GM19239 (cell line): Measurements from ENCODE around the gene SRCIN1.

Experiments
- DNase-seq: peaks from one replicate; pipeline ENCODE4 v3.0.0; 2011; ENCODE audit warnings: low spot score; ENCODE audit not compliant: insufficient read length
- FAIRE-seq: peaks from 2 replicates; lab custom pipeline; 2011; peaks lifted over from hg19 to GRCh38; lab: Jason Lieb, UNC

The SRCIN1 gene

GRCh38 chr17:38584350-38584925, 21.3 kb downstream of the SRCIN1 start:
- FAIRE-seq: no peak
- DNase-seq: peak; percentile 82

GRCh38 chr17:38583828-38584349, 21.9 kb downstream of the SRCIN1 start:
- FAIRE-seq (no peak), DNase-seq (no peak)

GRCh38 chr17:38583176-38583575, 22.6 kb downstream of the SRCIN1 start:
- no peak for DNase-seq
- FAIRE-seq: no peak

- no peak for DNase-seq
- no peak for FAIRE-seq
These were observed 23.7 kb downstream of the SRCIN1 start for GRCh38 chr17:38582069-38582468.

GRCh38 chr17:38579934-38580333, 25.8 kb downstream of the SRCIN1 start:
- no peak for DNase-seq
- FAIRE-seq: no peak

GRCh38 chr17:38579083-38579480, 26.7 kb downstream of the SRCIN1 start:
- no peak for FAIRE-seq

GRCh38 chr17:38578229-38579082, 27.3 kb downstream of the SRCIN1 start:
- no peak for DNase-seq
- FAIRE-seq: no peak

More at GRCh38 chr17:38579083-38579480, 26.7 kb downstream of the SRCIN1 start:
- no peak for DNase-seq

GRCh38 chr17:38577645-38578173, 28.0 kb downstream of the SRCIN1 start:
- DNase-seq: no peak
- FAIRE-seq: no peak

GRCh38 chr17:38577244-38577643, 28.5 kb downstream of the SRCIN1 start:
- no peak for FAIRE-seq
- DNase-seq: no peak

- DNase-seq (no peak), FAIRE-seq (no peak)
These were observed 30.0 kb downstream of the SRCIN1 start for GRCh38 chr17:38575781-38576180.

GRCh38 chr17:38574712-38575111, 31.0 kb downstream of the SRCIN1 start:
- DNase-seq (no peak), FAIRE-seq (no peak)

- FAIRE-seq (no peak), DNase-seq (no peak)
These were observed 32.9 kb downstream of the SRCIN1 start for GRCh38 chr17:38572669-38573365.

GRCh38 chr17:38571833-38572668, 33.7 kb downstream of the SRCIN1 start:
- FAIRE-seq: no peak
- DNase-seq: no peak

GRCh38 chr17:38569701-38570512, 35.8 kb downstream of the SRCIN1 start:
- DNase-seq: no peak
- no peak for FAIRE-seq

- no peak for FAIRE-seq
- no peak for DNase-seq
These were observed 36.8 kb downstream of the SRCIN1 start for GRCh38 chr17:38568845-38569510.

GRCh38 chr17:38568274-38568673, 37.5 kb downstream of the SRCIN1 start:
- FAIRE-seq (no peak), DNase-seq (no peak)

- DNase-seq: no peak
- no peak for FAIRE-seq
These were observed 38.4 kb downstream of the SRCIN1 start for GRCh38 chr17:38567350-38567749.

GRCh38 chr17:38566666-38567031, 39.1 kb downstream of the SRCIN1 start:
- no peak for FAIRE-seq
- no peak for DNase-seq
